ENCODE results near the gene CAB39L.

GRCh38 chr13:49437705-49438104, 6.2 kb downstream of the CAB39L start:
- TF ChIP-seq RXRA (IDR thresholded peaks at IDR 0.05): no peak
- no peak for TF ChIP-seq TAF1 (conservative IDR thresholded peaks at IDR 0.05)
- TF ChIP-seq SP1 (IDR thresholded peaks at IDR 0.05): no peak
- no peak for TF ChIP-seq CTCF (IDR thresholded peaks at IDR 0.05; ENCODE audit: low read depth, low read length, missing input control)
- TF ChIP-seq YY1 (IDR thresholded peaks at IDR 0.05): no peak
- TF ChIP-seq REST (IDR thresholded peaks at IDR 0.05): no peak
- no peak for TF ChIP-seq HNF4G (IDR thresholded peaks at IDR 0.05)
- TF ChIP-seq GABPA (IDR thresholded peaks at IDR 0.05 in 1 of 2, conservative IDR thresholded peaks at IDR 0.05 in 1 of 2): no peak
- no peak for TF ChIP-seq RAD21 (IDR thresholded peaks at IDR 0.05)

Measured in liver (tissue), 3 donors.